HG02884 (cell line): Measurements from ENCODE around the gene THADA.

ENCODE experiments used
- ATAC-seq: cut with Tn5 transposase; IDR thresholded peaks from one replicate; pipeline ENCODE4 v1.9.1; 2021; ENCODE audit warnings: mild to moderate bottlenecking, moderate library complexity; ENCODE audit not compliant: unreplicated experiment

THADA gene

GRCh38 chr2:43513796-43514195, 82.0 kb downstream of the THADA start:
- no peak for ATAC-seq

- no peak for ATAC-seq
Measured at GRCh38 chr2:43513216-43513615, 82.6 kb downstream of the THADA start.

- ATAC-seq = no peak
Measured at GRCh38 chr2:43511199-43511598, 84.6 kb downstream of the THADA start.

DNA sequence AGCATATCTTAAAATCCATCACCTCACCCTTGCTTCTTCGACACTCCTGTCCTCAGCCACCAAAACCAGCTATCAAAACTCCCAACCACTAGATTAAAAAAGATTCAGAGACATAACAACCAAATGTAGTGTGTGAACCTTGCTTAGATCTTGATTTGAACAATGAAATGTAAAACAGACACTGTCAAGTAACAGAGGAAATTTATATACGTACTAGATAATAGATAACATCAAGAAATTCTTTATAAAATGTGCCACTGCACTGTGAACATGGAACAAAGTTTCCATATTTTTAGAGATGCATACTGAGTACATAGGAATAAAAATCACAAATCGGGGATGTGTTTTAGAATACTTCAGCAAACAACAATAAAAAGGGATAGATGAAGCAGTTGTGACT, 86.0 kb downstream of the THADA start:
- no peak for ATAC-seq

DNA sequence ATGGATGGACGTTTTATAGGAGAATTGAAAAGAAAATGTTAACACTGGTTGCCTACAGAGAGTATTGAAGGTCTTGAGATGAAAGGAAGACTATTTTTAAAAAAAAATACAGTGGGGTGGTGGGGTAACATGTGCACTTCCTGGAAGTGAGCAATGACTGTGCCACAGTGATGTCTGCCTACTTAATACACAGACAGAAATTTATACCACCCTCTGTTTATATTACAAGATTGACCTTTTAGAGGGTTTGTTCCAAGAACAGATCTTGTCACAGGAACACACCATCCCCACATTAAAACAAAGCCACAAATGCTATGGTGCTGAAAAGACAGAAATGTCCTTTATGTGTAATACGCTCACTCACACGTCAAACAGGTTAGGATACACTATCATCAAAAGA, 87.6 kb downstream of the THADA start:
- ATAC-seq = no peak

GRCh38 chr2:43507137-43507536, 88.7 kb downstream of the THADA start:
- no peak for ATAC-seq

- no peak for ATAC-seq
Measured at GRCh38 chr2:43495727-43496126, 100.1 kb downstream of the THADA start.

DNA sequence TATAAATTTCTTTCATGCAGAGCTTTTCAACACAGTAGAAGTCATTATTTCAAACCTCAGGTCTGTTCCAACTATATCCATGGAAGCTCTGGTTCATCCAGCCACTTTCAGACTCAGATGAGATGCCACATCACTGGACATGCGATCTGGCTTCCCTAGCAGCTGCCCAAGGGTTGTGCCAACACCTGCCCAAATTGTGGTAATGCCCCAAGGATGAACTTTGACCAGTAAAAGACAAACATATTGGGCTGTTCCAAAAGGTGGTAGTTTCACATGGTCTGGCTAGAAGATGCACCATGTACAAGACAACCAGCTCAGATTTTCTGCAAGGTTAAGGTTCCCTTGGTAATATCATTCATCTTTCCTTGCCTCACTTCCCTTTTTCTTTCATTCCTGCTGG, 101.9 kb downstream of the THADA start:
- no peak for ATAC-seq

GRCh38 chr2:43491065-43491639, 104.7 kb downstream of the THADA start:
- no peak for ATAC-seq

GRCh38 chr2:43490252-43490786, 105.5 kb downstream of the THADA start:
- no peak for ATAC-seq

- no peak for ATAC-seq
Measured at GRCh38 chr2:43488737-43489136, 107.1 kb downstream of the THADA start.

GRCh38 chr2:43486603-43487002, 109.2 kb downstream of the THADA start:
- no peak for ATAC-seq

DNA sequence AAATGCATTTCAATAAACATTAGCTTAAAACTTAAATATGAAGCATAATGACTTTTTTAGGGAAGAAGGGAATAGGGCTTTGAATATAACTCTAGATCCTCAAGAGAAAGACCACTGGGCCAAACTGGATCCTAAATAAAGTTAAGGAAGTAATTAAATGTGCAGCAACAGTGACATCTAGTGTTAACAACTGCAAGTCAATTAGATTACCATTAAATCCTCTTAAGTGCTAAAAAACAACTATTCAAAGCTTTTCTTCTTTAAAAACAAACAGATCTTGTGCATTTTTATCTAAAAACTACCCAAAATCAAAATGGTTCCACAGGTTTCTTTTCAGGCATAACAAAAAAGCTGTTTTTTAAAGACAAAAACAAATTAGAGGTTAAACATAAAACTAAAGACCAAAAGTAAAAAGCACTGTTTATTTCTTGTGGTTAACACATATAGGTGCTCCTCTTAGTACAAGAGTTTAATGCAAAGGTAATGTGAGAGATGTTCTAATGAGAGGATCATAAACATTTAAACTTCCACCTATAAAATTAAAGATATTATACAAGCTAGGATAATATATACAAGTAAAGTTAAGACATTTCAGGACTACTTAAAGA, 111.4 kb downstream of the THADA start:
- no peak for ATAC-seq

DNA sequence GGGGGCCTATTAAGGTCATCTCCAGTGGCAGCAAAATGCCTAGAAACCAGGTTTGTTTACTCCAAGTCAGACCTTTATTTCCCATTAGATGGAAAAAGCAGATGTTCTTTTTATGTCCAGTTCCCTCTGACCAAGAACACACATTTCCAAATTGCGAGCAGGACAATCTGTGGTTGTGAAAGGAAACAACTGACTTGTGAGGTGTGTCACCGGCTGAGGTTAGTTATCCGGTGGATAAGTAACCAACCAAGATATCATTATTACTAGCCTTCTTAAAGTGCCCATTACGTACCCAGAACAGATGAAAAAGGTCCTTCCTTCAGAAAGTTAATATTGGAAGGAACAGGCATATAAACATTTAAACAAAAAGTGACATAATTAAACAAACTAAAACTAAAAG, 112.9 kb downstream of the THADA start:
- ATAC-seq = no peak

DNA sequence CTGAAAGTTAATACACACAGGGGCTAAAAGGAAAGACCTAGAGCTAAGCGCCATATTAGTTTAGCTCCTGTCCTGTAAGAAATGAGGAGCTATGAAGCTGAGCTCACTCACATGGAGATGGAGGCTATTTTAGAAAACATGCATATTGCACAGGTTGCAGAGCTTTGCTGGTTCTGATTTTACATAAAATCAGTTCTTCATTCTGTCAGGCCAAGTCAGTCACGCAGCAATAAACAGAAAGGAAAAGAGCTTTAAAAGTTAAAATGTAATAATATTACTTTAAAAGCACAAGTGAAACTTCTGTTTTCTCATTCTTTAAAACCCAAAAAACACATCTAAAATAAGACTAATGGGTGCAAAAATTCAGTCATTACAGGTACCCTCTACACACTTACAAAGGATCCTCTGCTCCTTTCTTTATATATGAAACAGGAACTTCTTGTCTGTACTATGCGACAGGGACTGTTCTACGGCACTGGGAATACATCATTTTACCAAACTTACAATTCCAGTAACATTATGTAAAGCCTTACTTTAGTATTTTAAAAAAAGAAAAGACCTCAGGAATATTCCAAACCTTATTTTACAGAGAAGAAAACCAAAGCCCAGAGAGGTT, 113.8 kb downstream of the THADA start:
- ATAC-seq = no peak

- no peak for ATAC-seq
Measured at GRCh38 chr2:43480874-43481273, 115.0 kb downstream of the THADA start.

- ATAC-seq = no peak
Measured at GRCh38 chr2:43478412-43479086, 117.3 kb downstream of the THADA start.

- ATAC-seq = no peak
Measured at GRCh38 chr2:43475922-43476321, 119.9 kb downstream of the THADA start.

GRCh38 chr2:43475137-43475846, 120.5 kb downstream of the THADA start:
- no peak for ATAC-seq

- ATAC-seq = no peak
Measured at GRCh38 chr2:43474273-43474672, 121.6 kb downstream of the THADA start.

DNA sequence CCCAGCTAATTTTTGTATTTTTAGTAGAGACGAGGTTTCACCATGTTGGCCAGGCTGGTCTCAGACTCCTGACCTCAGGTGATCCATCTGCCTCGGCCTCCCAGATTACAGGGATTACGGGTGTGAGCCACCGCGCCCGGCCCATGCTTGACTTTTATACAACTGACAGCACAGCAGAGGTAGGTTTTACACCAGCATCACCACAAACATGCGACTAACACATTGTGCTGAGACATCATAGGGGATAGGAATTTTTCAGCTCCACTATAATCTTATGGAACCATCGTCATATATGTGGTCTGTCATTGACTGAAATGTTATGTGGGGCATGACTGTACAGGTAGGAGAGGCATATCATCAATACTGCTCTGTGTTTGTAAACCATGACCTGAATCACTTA, 122.1 kb downstream of the THADA start:
- no peak for ATAC-seq
